ENCODE measurements around the gene LRRK1.

DNA sequence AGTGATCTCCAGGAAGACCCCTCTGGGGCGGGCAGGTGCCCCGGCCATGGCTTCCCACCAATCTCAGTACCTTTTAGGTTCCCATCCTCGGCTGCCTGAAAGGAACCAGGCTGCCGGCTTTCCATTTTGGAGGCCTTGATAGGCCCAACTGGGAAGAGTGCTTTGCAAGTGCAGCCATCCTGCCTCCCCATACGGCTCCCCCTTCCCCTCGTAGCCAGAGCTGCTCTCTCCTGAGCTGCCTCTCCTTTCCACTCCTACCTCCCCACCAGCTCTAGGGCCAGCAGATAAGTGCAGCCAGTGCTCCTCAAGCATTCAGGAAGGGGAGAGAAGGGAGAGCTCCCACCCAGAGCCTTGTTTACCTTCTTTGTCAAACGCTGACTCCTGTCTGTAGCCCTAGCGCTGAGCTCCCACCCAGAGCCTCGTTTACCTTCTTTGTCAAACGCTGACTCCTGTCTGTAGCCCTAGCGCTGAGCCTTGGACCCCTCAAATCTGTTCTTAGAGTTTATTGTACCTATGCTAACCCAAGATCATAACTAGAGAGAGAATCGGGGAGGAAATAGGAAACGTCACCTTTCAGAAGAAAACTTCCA lies 133.0 kb downstream of the LRRK1 start:
- TF ChIP-seq EZH2 (IDR thresholded peaks at IDR 0.05; ENCODE audit: borderline replicate concordance, low read length): no peak
- TF ChIP-seq CTCF (conservative IDR thresholded peaks at IDR 0.05 in 1 of 2, IDR thresholded peaks at IDR 0.05 in 1 of 2; ENCODE audit: extremely low read depth in 1 of 2, insufficient read depth in 1 of 2, low read depth in 1 of 2, low read length in 2 of 2): no peak

Measured in mammary epithelial cell (primary cell).